Spleen (tissue), 7 donors: Measurements from ENCODE around the gene PALS1.

Source experiments
- CTCF ChIP-seq, 11 experiments: fragments of 200-600 bp in 7 of 11; fragments of 450-650 bp in 4 of 11; sonication (generic) in 4 of 11; IDR thresholded peaks in 8 of 11; conservative IDR thresholded peaks in 3 of 11; 1 replicate in 7 of 11; 2 replicates in 4 of 11; pipeline versions ENCODE4 v1.4.0 to v1.8.0; 2016 to 2021; ENCODE audit warnings: antibody characterized with exemption in 11 of 11, inconsistent platforms in 4 of 11, mild to moderate bottlenecking in 1 of 11
- POLR2A ChIP-seq, 3 donors: fragments of 450-650 bp; IDR thresholded peaks; one replicate each; pipeline ENCODE4 v1.5.1; 2017; ENCODE audit warnings: antibody characterized with exemption in 3 of 3, mild to moderate bottlenecking in 1 of 3
- POLR2AphosphoS5 ChIP-seq, 3 donors: sonication (generic); formaldehyde crosslinking; IDR thresholded peaks; one replicate each; pipeline ENCODE4 v1.5.1; 2017; ENCODE audit warnings: antibody characterized with exemption in 3 of 3
- donor health status: DM: no; HTN: no; CAD: no; lungs with moderate emphysema.
- donor health status: DM: no; HTN: no; CAD: no.
- donor health status: DM: no; HTN: no; CAD: no.

GRCh38 chr14:67270145-67270753 is 29.0 kb downstream of the PALS1 start:
- TF ChIP-seq POLR2A (IDR thresholded peaks at IDR 0.05) (no peak), POLR2AphosphoS5 (IDR thresholded peaks at IDR 0.05) (no peak), CTCF (IDR thresholded peaks at IDR 0.05 in 8 of 11, conservative IDR thresholded peaks at IDR 0.05 in 3 of 11) (no peak)
